ENCODE data around the gene SAMD4A. TPM values are rescaled to one million over a fixed set of nuclear protein-coding genes. Genes with fewer than 3 reads are reported as not detected.
A peak's percentile ranks its signal among the peaks of the same experiment; 100 is the strongest.

The SAMD4A gene
- total and polyA plus RNA-seq, 7 experiments from 2014 or later = 0.73 to 5.7 (median 1.7) TPM; not detected in 2

- Mint-ChIP-seq H3K4me3 (no peak overlapping the region), H3K27me3 (peaks cover 0 to 4% (median 0%) of the 10 kb centered on the region in 5 donors), H3K27ac (no peak overlapping the region), H3K9me3 (no peaks in the 10 kb centered on the region), H3K36me3 (no peaks in the 10 kb centered on the region), H3K4me1 (peaks cover 0 to 15% (median 0%) of the 10 kb centered on the region in 7 donors)
- Histone ChIP-seq H3K36me3 (ENCODE audit: control insufficient read depth in 2 of 3, insufficient read depth in 3 of 3, low read length in 3 of 3) (no peaks in the 10 kb centered on the region), H3K9me3 (ENCODE audit: control insufficient read depth in 2 of 3, low read length in 3 of 3) (no peaks in the 10 kb centered on the region), H3K4me1 (ENCODE audit: control insufficient read depth in 2 of 2, insufficient read depth in 2 of 2, low read length in 2 of 2) (no peaks in the 10 kb centered on the region), H3K4me3 (ENCODE audit: low read length) (no peak overlapping the region), H3K27me3 (ENCODE audit: control insufficient read depth in 2 of 2, insufficient read depth in 2 of 2, low read length in 2 of 2) (no peaks in the 10 kb centered on the region), H3K27ac (ENCODE audit: low read depth, low read length) (no peak overlapping the region)
- ATAC-seq = no peak
- POLR2A ChIA-PET = interaction anchor here (0.6 kb wide), 1 partner anchor 1847 kb away, joined by 5 read pairs; no protein-coding TSS in a partner anchor
- intact Hi-C loops (cut with micrococcal nuclease) = no loop called here
- CTCF ChIA-PET = interaction anchor here (2.2 kb wide), 1 partner anchor 12 kb away, joined by 6 read pairs; no protein-coding TSS in a partner anchor
- DNase-seq = no peak
Observed at GRCh38 chr14:54785778-54786770, 219.1 kb downstream of the SAMD4A start.

GRCh38 chr14:54786838-54787237 is 219.9 kb downstream of the SAMD4A start:
- ChIA-PET CTCF (no interaction called here), POLR2A (no interaction called here)
- Histone ChIP-seq H3K27ac (ENCODE audit: low read depth, low read length) (no peak overlapping the region), H3K4me3 (ENCODE audit: low read length) (no peak overlapping the region), H3K36me3 (ENCODE audit: control insufficient read depth in 2 of 3, insufficient read depth in 3 of 3, low read length in 3 of 3) (no peaks in the 10 kb centered on the region), H3K4me1 (ENCODE audit: control insufficient read depth in 2 of 2, insufficient read depth in 2 of 2, low read length in 2 of 2) (no peaks in the 10 kb centered on the region), H3K9me3 (ENCODE audit: control insufficient read depth in 2 of 3, low read length in 3 of 3) (no peaks in the 10 kb centered on the region), H3K27me3 (ENCODE audit: control insufficient read depth in 2 of 2, insufficient read depth in 2 of 2, low read length in 2 of 2) (no peaks in the 10 kb centered on the region)
- Mint-ChIP-seq H3K4me3 (no peak overlapping the region), H3K4me1 (peaks cover 0 to 15% (median 0%) of the 10 kb centered on the region in 7 donors), H3K27me3 (peaks cover 0 to 4% (median 0%) of the 10 kb centered on the region in 5 donors), H3K27ac (no peak overlapping the region), H3K36me3 (no peaks in the 10 kb centered on the region), H3K9me3 (no peaks in the 10 kb centered on the region)
- intact Hi-C loops (cut with micrococcal nuclease) = no loop called here
- ATAC-seq (no peak), DNase-seq (no peak)

- Mint-ChIP-seq H3K4me1 (peaks cover 0 to 15% (median 0%) of the 10 kb centered on the region in 7 donors), H3K27me3 (peaks cover 0 to 3% (median 0%) of the 10 kb centered on the region in 5 donors), H3K36me3 (no peaks in the 10 kb centered on the region), H3K9me3 (no peaks in the 10 kb centered on the region), H3K27ac (no peak overlapping the region), H3K4me3 (no peak overlapping the region)
- DNase-seq (no peak), ATAC-seq (no peak)
- H3K27ac ChIP-seq (ENCODE audit: low read depth, low read length) = no peak overlapping the region
- H3K27me3 ChIP-seq (ENCODE audit: control insufficient read depth in 2 of 2, insufficient read depth in 2 of 2, low read length in 2 of 2) = no peaks in the 10 kb centered on the region
- no peaks in the 10 kb centered on the region for H3K4me1 ChIP-seq (ENCODE audit: control insufficient read depth in 2 of 2, insufficient read depth in 2 of 2, low read length in 2 of 2)
- intact Hi-C loops (cut with micrococcal nuclease) = no loop called here
- no peaks in the 10 kb centered on the region for H3K9me3 ChIP-seq (ENCODE audit: control insufficient read depth in 2 of 3, low read length in 3 of 3)
- ChIA-PET POLR2A (no interaction called here), CTCF (no interaction called here)
- no peak overlapping the region for H3K4me3 ChIP-seq (ENCODE audit: low read length)
- no peaks in the 10 kb centered on the region for H3K36me3 ChIP-seq (ENCODE audit: control insufficient read depth in 2 of 3, insufficient read depth in 3 of 3, low read length in 3 of 3)
Observed at GRCh38 chr14:54787261-54787660, 220.3 kb downstream of the SAMD4A start.

- no peaks in the 10 kb centered on the region for H3K9me3 ChIP-seq (ENCODE audit: control insufficient read depth in 2 of 3, low read length in 3 of 3)
- POLR2A ChIA-PET = no interaction called here
- Mint-ChIP-seq H3K4me3 (no peak overlapping the region), H3K36me3 (no peaks in the 10 kb centered on the region), H3K4me1 (peaks cover 0 to 5% (median 0%) of the 10 kb centered on the region in 7 donors), H3K9me3 (no peaks in the 10 kb centered on the region), H3K27me3 (no peaks in the 10 kb centered on the region), H3K27ac (no peak overlapping the region)
- ATAC-seq (no peak), DNase-seq (no peak)
- H3K27me3 ChIP-seq (ENCODE audit: control insufficient read depth in 2 of 2, insufficient read depth in 2 of 2, low read length in 2 of 2) = no peaks in the 10 kb centered on the region
- H3K4me3 ChIP-seq (ENCODE audit: low read length) = no peak overlapping the region
- H3K4me1 ChIP-seq (ENCODE audit: control insufficient read depth in 2 of 2, insufficient read depth in 2 of 2, low read length in 2 of 2) = no peaks in the 10 kb centered on the region
- CTCF ChIA-PET = no interaction called here
- H3K36me3 ChIP-seq (ENCODE audit: control insufficient read depth in 2 of 3, insufficient read depth in 3 of 3, low read length in 3 of 3) = no peaks in the 10 kb centered on the region
- intact Hi-C loops (cut with micrococcal nuclease) = no loop called here
- H3K27ac ChIP-seq (ENCODE audit: low read depth, low read length) = no peak overlapping the region
Observed at GRCh38 chr14:54788701-54789100, 221.8 kb downstream of the SAMD4A start.

- no peak overlapping the region for H3K27ac ChIP-seq (ENCODE audit: low read depth, low read length)
- CTCF ChIA-PET = no interaction called here
- H3K4me1 Mint-ChIP-seq = peaks cover 0 to 3% (median 0%) of the 10 kb centered on the region in 7 donors
- intact Hi-C loops (cut with micrococcal nuclease) = no loop called here
- H3K27me3 ChIP-seq (ENCODE audit: control insufficient read depth in 2 of 2, insufficient read depth in 2 of 2, low read length in 2 of 2) = no peaks in the 10 kb centered on the region
- H3K4me3 ChIP-seq (ENCODE audit: low read length) = no peak overlapping the region
- no peaks in the 10 kb centered on the region for H3K4me1 ChIP-seq (ENCODE audit: control insufficient read depth in 2 of 2, insufficient read depth in 2 of 2, low read length in 2 of 2)
- no peaks in the 10 kb centered on the region for H3K9me3 ChIP-seq (ENCODE audit: control insufficient read depth in 2 of 3, low read length in 3 of 3)
- POLR2A ChIA-PET = no interaction called here
- no peak overlapping the region for H3K4me3 Mint-ChIP-seq
- H3K36me3 Mint-ChIP-seq = peaks cover 0 to under 1% (median 0%) of the 10 kb centered on the region in 5 donors
- H3K9me3 Mint-ChIP-seq = no peaks in the 10 kb centered on the region
- H3K27me3 Mint-ChIP-seq = no peaks in the 10 kb centered on the region
- DNase-seq = no peak
- no peak overlapping the region for H3K27ac Mint-ChIP-seq
- ATAC-seq = no peak
- H3K36me3 ChIP-seq (ENCODE audit: control insufficient read depth in 2 of 3, insufficient read depth in 3 of 3, low read length in 3 of 3) = no peaks in the 10 kb centered on the region
Observed at GRCh38 chr14:54789166-54789565, 222.2 kb downstream of the SAMD4A start.

- no peak overlapping the region for H3K4me3 Mint-ChIP-seq
- no peaks in the 10 kb centered on the region for H3K4me1 ChIP-seq (ENCODE audit: control insufficient read depth in 2 of 2, insufficient read depth in 2 of 2, low read length in 2 of 2)
- ATAC-seq (no peak), DNase-seq (no peak)
- H3K9me3 Mint-ChIP-seq = peaks cover 0 to 4% (median 0%) of the 10 kb centered on the region in 11 donors
- intact Hi-C loops (cut with micrococcal nuclease) = no loop called here
- peaks cover 0 to 3% (median 0%) of the 10 kb centered on the region in 7 donors for H3K4me1 Mint-ChIP-seq
- no peaks in the 10 kb centered on the region for H3K27me3 ChIP-seq (ENCODE audit: control insufficient read depth in 2 of 2, insufficient read depth in 2 of 2, low read length in 2 of 2)
- ChIA-PET CTCF (no interaction called here), POLR2A (no interaction called here)
- H3K36me3 Mint-ChIP-seq = peaks cover 0 to 4% (median 0%) of the 10 kb centered on the region in 5 donors
- H3K9me3 ChIP-seq (ENCODE audit: control insufficient read depth in 2 of 3, low read length in 3 of 3) = no peaks in the 10 kb centered on the region
- H3K27me3 Mint-ChIP-seq = no peaks in the 10 kb centered on the region
- no peaks in the 10 kb centered on the region for H3K36me3 ChIP-seq (ENCODE audit: control insufficient read depth in 2 of 3, insufficient read depth in 3 of 3, low read length in 3 of 3)
- H3K27ac ChIP-seq (ENCODE audit: low read depth, low read length) = no peak overlapping the region
- peak overlapping the region in 1 of 9 donors; percentile 6 for H3K27ac Mint-ChIP-seq
- no peak overlapping the region for H3K4me3 ChIP-seq (ENCODE audit: low read length)
Observed at GRCh38 chr14:54789781-54790480, 223.0 kb downstream of the SAMD4A start.
